Measurements from ENCODE around the gene ZBTB47. TPM values are rescaled to one million over a fixed set of nuclear protein-coding genes. Genes with fewer than 3 reads are reported as not detected.

The ZBTB47 gene
- polyA plus RNA-seq, 1 donor from 2014 or later = 4.8 TPM

DNA sequence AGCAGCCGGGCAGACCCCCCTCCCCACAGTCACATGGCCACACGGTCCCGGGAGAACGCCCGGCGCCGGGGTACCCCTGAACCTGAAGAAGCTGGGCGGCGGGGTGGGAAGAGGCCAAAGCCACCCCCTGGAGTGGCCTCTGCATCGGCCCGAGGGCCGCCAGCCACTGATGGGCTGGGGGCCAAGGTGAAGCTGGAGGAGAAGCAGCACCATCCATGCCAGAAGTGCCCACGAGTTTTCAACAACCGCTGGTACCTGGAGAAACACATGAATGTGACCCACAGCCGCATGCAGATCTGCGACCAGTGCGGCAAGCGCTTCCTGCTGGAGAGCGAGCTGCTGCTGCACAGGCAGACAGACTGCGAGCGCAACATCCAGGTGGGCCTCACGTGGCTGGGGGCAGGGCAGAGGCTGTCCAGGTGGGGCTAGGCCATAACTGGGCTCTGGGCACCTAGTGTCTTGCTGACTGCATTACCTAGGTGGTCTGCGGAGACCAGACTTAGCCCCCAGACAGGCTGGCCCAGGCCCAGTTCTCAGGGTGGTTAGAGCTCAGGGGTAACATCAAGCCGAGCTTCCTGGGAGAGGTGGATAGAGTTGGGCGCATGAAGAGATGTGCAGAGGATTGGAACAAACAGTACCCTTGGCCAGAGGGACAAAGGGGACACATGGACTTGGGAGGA is 6.1 kb downstream of the ZBTB47 start:
- H3K4me2 ChIP-seq (ENCODE audit: low read length) = no peak overlapping the region
- H3K9me3 ChIP-seq (ENCODE audit: low read length) = no peaks in the 10 kb centered on the region
- no peaks in the 10 kb centered on the region for H3K36me3 ChIP-seq (ENCODE audit: insufficient read depth, low read length)
- H3K79me2 ChIP-seq (replicated peaks; ENCODE audit: insufficient read depth, low read length) = no peaks in the 10 kb centered on the region
- H2AFZ ChIP-seq (ENCODE audit: low read depth, low read length) = no peak overlapping the region
- no peaks in the 10 kb centered on the region for H4K20me1 ChIP-seq (ENCODE audit: insufficient read depth)
- no peak overlapping the region for H3K4me3 ChIP-seq (ENCODE audit: low read length)
- TF ChIP-seq, protein P1, sequence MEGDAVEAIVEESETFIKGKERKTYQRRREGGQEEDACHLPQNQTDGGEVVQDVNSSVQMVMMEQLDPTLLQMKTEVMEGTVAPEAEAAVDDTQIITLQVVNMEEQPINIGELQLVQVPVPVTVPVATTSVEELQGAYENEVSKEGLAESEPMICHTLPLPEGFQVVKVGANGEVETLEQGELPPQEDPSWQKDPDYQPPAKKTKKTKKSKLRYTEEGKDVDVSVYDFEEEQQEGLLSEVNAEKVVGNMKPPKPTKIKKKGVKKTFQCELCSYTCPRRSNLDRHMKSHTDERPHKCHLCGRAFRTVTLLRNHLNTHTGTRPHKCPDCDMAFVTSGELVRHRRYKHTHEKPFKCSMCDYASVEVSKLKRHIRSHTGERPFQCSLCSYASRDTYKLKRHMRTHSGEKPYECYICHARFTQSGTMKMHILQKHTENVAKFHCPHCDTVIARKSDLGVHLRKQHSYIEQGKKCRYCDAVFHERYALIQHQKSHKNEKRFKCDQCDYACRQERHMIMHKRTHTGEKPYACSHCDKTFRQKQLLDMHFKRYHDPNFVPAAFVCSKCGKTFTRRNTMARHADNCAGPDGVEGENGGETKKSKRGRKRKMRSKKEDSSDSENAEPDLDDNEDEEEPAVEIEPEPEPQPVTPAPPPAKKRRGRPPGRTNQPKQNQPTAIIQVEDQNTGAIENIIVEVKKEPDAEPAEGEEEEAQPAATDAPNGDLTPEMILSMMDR (IDR thresholded peaks at IDR 0.05; ENCODE audit: poor library complexity, severe bottlenecking) = no peak
- TF ChIP-seq EZH2 (IDR thresholded peaks at IDR 0.05; ENCODE audit: borderline replicate concordance, insufficient read depth, low read length, poor library complexity, severe bottlenecking) = no peak
- TF ChIP-seq, protein P2, sequence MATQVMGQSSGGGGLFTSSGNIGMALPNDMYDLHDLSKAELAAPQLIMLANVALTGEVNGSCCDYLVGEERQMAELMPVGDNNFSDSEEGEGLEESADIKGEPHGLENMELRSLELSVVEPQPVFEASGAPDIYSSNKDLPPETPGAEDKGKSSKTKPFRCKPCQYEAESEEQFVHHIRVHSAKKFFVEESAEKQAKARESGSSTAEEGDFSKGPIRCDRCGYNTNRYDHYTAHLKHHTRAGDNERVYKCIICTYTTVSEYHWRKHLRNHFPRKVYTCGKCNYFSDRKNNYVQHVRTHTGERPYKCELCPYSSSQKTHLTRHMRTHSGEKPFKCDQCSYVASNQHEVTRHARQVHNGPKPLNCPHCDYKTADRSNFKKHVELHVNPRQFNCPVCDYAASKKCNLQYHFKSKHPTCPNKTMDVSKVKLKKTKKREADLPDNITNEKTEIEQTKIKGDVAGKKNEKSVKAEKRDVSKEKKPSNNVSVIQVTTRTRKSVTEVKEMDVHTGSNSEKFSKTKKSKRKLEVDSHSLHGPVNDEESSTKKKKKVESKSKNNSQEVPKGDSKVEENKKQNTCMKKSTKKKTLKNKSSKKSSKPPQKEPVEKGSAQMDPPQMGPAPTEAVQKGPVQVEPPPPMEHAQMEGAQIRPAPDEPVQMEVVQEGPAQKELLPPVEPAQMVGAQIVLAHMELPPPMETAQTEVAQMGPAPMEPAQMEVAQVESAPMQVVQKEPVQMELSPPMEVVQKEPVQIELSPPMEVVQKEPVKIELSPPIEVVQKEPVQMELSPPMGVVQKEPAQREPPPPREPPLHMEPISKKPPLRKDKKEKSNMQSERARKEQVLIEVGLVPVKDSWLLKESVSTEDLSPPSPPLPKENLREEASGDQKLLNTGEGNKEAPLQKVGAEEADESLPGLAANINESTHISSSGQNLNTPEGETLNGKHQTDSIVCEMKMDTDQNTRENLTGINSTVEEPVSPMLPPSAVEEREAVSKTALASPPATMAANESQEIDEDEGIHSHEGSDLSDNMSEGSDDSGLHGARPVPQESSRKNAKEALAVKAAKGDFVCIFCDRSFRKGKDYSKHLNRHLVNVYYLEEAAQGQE (IDR thresholded peaks at IDR 0.05; ENCODE audit: borderline replicate concordance) = no peak
- no peak for TF ChIP-seq TAF1 (IDR thresholded peaks at IDR 0.05; ENCODE audit: low read depth)
- no peak for TF ChIP-seq RAD21 (conservative IDR thresholded peaks at IDR 0.05)
- TF ChIP-seq SMC3 (conservative IDR thresholded peaks at IDR 0.05; ENCODE audit: poor library complexity) = no peak
- TF ChIP-seq EP300 (conservative IDR thresholded peaks at IDR 0.05; ENCODE audit: poor library complexity, severe bottlenecking) = no peak
- no peak for TF ChIP-seq POLR2AphosphoS5 (IDR thresholded peaks at IDR 0.05)
- TF ChIP-seq MXI1 (conservative IDR thresholded peaks at IDR 0.05; ENCODE audit: poor library complexity, severe bottlenecking) = no peak
- no peak overlapping the region for H3K27ac ChIP-seq (ENCODE audit: low read length)
- no peaks in the 10 kb centered on the region for H3F3A ChIP-seq (ENCODE audit: insufficient read depth, low read length, poor library complexity, severe bottlenecking)
- no peak overlapping the region for H3K9ac ChIP-seq (ENCODE audit: low read length)
- no peaks in the 10 kb centered on the region for H3K9me2 ChIP-seq (ENCODE audit: insufficient read depth, low read length)
- no peaks in the 10 kb centered on the region for H3K27me3 ChIP-seq (ENCODE audit: insufficient read depth, low read depth, low read length)

DNA sequence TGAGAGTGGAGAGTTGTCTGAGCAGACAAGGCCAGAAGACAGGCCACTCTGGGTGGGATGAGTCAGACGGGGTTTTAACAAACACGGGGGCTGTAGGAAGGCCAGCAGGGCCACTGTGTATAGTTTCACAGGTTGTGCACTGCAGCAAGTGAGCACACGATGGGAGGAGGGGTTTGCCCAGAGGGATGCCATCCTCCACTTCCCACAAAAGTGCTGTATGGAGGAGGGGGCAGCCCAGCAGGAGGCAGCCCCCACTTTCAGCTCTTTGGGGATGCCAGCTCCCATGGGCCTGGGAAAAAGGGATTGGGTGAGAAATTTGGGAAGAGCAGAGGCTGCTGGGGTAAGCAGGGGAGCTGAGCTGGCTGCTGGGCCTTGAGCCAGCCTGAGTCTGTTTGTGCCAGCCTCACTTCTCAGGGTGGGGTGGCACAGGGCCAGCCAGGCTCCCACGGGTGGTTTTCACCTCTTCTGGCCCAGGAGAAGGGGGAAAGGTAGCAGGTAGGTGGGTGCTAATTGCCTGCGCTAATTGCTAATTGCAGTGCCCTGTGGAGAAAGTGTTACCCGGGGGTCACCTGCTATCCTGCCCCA is 6.7 kb downstream of the ZBTB47 start:
- H3K9ac ChIP-seq (ENCODE audit: low read length) = no peak overlapping the region

More for the DNA sequence above, 6.7 kb downstream of the ZBTB47 start:
- no peak overlapping the region for H3K27ac ChIP-seq (ENCODE audit: low read length)
- no peak overlapping the region for H3K4me2 ChIP-seq (ENCODE audit: low read length)
- no peaks in the 10 kb centered on the region for H3K9me2 ChIP-seq (ENCODE audit: insufficient read depth, low read length)
- no peaks in the 10 kb centered on the region for H3F3A ChIP-seq (ENCODE audit: insufficient read depth, low read length, poor library complexity, severe bottlenecking)
- no peak for TF ChIP-seq SMC3 (conservative IDR thresholded peaks at IDR 0.05; ENCODE audit: poor library complexity)
- no peak for TF ChIP-seq EP300 (conservative IDR thresholded peaks at IDR 0.05; ENCODE audit: poor library complexity, severe bottlenecking)
- TF ChIP-seq MXI1 (conservative IDR thresholded peaks at IDR 0.05; ENCODE audit: poor library complexity, severe bottlenecking) = no peak
- no peak for TF ChIP-seq TAF1 (IDR thresholded peaks at IDR 0.05; ENCODE audit: low read depth)
- TF ChIP-seq, protein P2 (IDR thresholded peaks at IDR 0.05; ENCODE audit: borderline replicate concordance) = no peak
- no peak for TF ChIP-seq RAD21 (conservative IDR thresholded peaks at IDR 0.05)
- TF ChIP-seq POLR2AphosphoS5 (IDR thresholded peaks at IDR 0.05) = no peak
- no peak for TF ChIP-seq EZH2 (IDR thresholded peaks at IDR 0.05; ENCODE audit: borderline replicate concordance, insufficient read depth, low read length, poor library complexity, severe bottlenecking)
- TF ChIP-seq, protein P1 (IDR thresholded peaks at IDR 0.05; ENCODE audit: poor library complexity, severe bottlenecking) = no peak
- H3K9me3 ChIP-seq (ENCODE audit: low read length) = no peaks in the 10 kb centered on the region
- no peaks in the 10 kb centered on the region for H4K20me1 ChIP-seq (ENCODE audit: insufficient read depth)
- no peaks in the 10 kb centered on the region for H3K36me3 ChIP-seq (ENCODE audit: insufficient read depth, low read length)
- no peak overlapping the region for H3K4me3 ChIP-seq (ENCODE audit: low read length)
- H3K79me2 ChIP-seq (replicated peaks; ENCODE audit: insufficient read depth, low read length) = no peaks in the 10 kb centered on the region
- H3K27me3 ChIP-seq (ENCODE audit: insufficient read depth, low read depth, low read length) = no peaks in the 10 kb centered on the region
- H2AFZ ChIP-seq (ENCODE audit: low read depth, low read length) = no peak overlapping the region
